HG03025 (cell line): ENCODE data around the gene RASGRF1.
"Not testable (repeated sequence)": the region's sequence is repeated elsewhere in the genome, so short reads cannot be mapped to it uniquely, and the experiment has no call there.

Experiments used
- ATAC-seq: cut with Tn5 transposase; IDR thresholded peaks from one replicate; pipeline ENCODE4 v1.9.1; 2021; ENCODE audit warnings: mild to moderate bottlenecking, moderate library complexity; ENCODE audit not compliant: unreplicated experiment, low FRiP score

The RASGRF1 gene

GRCh38 chr15:79016527-79017170 lies 73.9 kb downstream of the RASGRF1 start:
- no peak for ATAC-seq

GRCh38 chr15:79015416-79015815 lies 75.2 kb downstream of the RASGRF1 start:
- ATAC-seq = no peak

GRCh38 chr15:79010278-79010677 lies 80.3 kb downstream of the RASGRF1 start:
- ATAC-seq = no peak

- ATAC-seq = no peak
Observed at GRCh38 chr15:79009379-79009778, 81.2 kb downstream of the RASGRF1 start.

GRCh38 chr15:79008659-79009058 lies 81.9 kb downstream of the RASGRF1 start:
- ATAC-seq = no peak

GRCh38 chr15:79007066-79007465 lies 83.5 kb downstream of the RASGRF1 start:
- ATAC-seq = no peak

GRCh38 chr15:79006071-79006470 lies 84.5 kb downstream of the RASGRF1 start:
- ATAC-seq = no peak

- ATAC-seq = peak; percentile 64
Observed at GRCh38 chr15:79004336-79004735, 86.2 kb downstream of the RASGRF1 start.

- no peak for ATAC-seq
Observed at GRCh38 chr15:79003896-79004295, 86.7 kb downstream of the RASGRF1 start.

- ATAC-seq = no peak
Observed at GRCh38 chr15:79003301-79003700, 87.3 kb downstream of the RASGRF1 start.

GRCh38 chr15:79002581-79002980 lies 88.0 kb downstream of the RASGRF1 start:
- ATAC-seq = no peak

GRCh38 chr15:78999636-79000035 lies 90.9 kb downstream of the RASGRF1 start:
- no peak for ATAC-seq

- no peak for ATAC-seq
Observed at GRCh38 chr15:78998526-78998925, 92.1 kb downstream of the RASGRF1 start.

- ATAC-seq = no peak
Observed at GRCh38 chr15:78997981-78998499, 92.5 kb downstream of the RASGRF1 start.

GRCh38 chr15:78996894-78997275 lies 93.7 kb downstream of the RASGRF1 start:
- ATAC-seq = no peak

- no peak for ATAC-seq
Observed at GRCh38 chr15:78995921-78996893, 94.4 kb downstream of the RASGRF1 start.

- ATAC-seq = not testable (repeated sequence)
Observed at GRCh38 chr15:78995161-78995560, 95.4 kb downstream of the RASGRF1 start.

- no peak for ATAC-seq
Observed at GRCh38 chr15:78993931-78994530, 96.5 kb downstream of the RASGRF1 start.

GRCh38 chr15:78993257-78993930 lies 97.2 kb downstream of the RASGRF1 start:
- no peak for ATAC-seq

GRCh38 chr15:78992416-78993256 lies 97.9 kb downstream of the RASGRF1 start:
- ATAC-seq = no peak
